Keratinocyte (primary cell): ENCODE measurements around the gene ING4. TPM values are rescaled to one million over a fixed set of nuclear protein-coding genes. Genes with fewer than 3 reads are reported as not detected.

Source experiments
- DNase-seq: peaks from one replicate; pipeline ENCODE4 v3.0.0-alpha.2; 2011; ENCODE audit warnings: low read depth, missing footprints, low spot score
- FAIRE-seq: peaks from 2 replicates; lab custom pipeline; 2011; peaks lifted over from hg19 to GRCh38; lab: Jason Lieb, UNC
- H2AFZ ChIP-seq: 2 replicates; pipeline ENCODE4 v1.6.0; 2012; ENCODE audit warnings: low read length, control low read depth, inconsistent platforms; ENCODE audit not compliant: control insufficient read depth
- H3K27ac ChIP-seq: 2 replicates; pipeline ENCODE4 v1.5.1; 2011; ENCODE audit warnings: low read length; ENCODE audit not compliant: control insufficient read depth, insufficient read depth
- H3K27me3 ChIP-seq: 3 replicates; pipeline ENCODE4 v1.6.0; 2011; ENCODE audit warnings: low read length; ENCODE audit not compliant: control insufficient read depth, insufficient read depth; ENCODE audit errors: extremely low read depth
- H3K36me3 ChIP-seq, 2 experiments: 2 replicates in 1 of 2; 3 replicates in 1 of 2; pipeline ENCODE4 v1.5.1; 2011; ENCODE audit warnings: low read length in 2 of 2, mild to moderate bottlenecking in 1 of 2; ENCODE audit not compliant: control insufficient read depth in 2 of 2, insufficient read depth in 2 of 2; ENCODE audit errors: extremely low read depth in 1 of 2
- H3K4me1 ChIP-seq: 3 replicates; pipeline ENCODE4 v1.5.1; 2011; ENCODE audit warnings: low read length; ENCODE audit not compliant: control insufficient read depth, insufficient read depth; ENCODE audit errors: extremely low read depth
- H3K4me2 ChIP-seq: 3 replicates; pipeline ENCODE4 v1.6.0; 2011; ENCODE audit warnings: low read depth, low read length; ENCODE audit not compliant: control insufficient read depth, insufficient read depth; ENCODE audit errors: extremely low read depth
- H3K4me3 ChIP-seq, 3 experiments: fragments of 200-600 bp in 1 of 3; sonication (generic) in 1 of 3; 2 replicates in 2 of 3; 3 replicates in 1 of 3; pipeline ENCODE4 v1.5.1; 2011 to 2016; ENCODE audit warnings: low read length in 3 of 3, mild to moderate bottlenecking in 3 of 3, control low read depth in 2 of 3, inconsistent platforms in 1 of 3, low read depth in 1 of 3, mixed read lengths in 1 of 3, mixed run types in 1 of 3, moderate library complexity in 1 of 3; ENCODE audit not compliant: control insufficient read depth in 2 of 3, insufficient read depth in 2 of 3; ENCODE audit errors: extremely low read depth in 1 of 3
- H3K79me2 ChIP-seq: 2 replicates; pipeline ENCODE4 v1.6.0; 2012; ENCODE audit warnings: low read length; ENCODE audit not compliant: control insufficient read depth, insufficient read depth
- H3K9ac ChIP-seq: 3 replicates; pipeline ENCODE4 v1.6.0; 2011; ENCODE audit warnings: low read length; ENCODE audit not compliant: control insufficient read depth, insufficient read depth; ENCODE audit errors: extremely low read depth
- H3K9me1 ChIP-seq: 3 replicates; pipeline ENCODE4 v1.6.0; 2011; ENCODE audit warnings: low read length; ENCODE audit not compliant: control insufficient read depth, insufficient read depth; ENCODE audit errors: extremely low read depth
- H3K9me3 ChIP-seq: 2 replicates; pipeline ENCODE4 v1.5.1; 2012; ENCODE audit warnings: low read depth, low read length; ENCODE audit not compliant: control insufficient read depth
- H4K20me1 ChIP-seq: 3 replicates; pipeline ENCODE4 v1.6.0; 2011; ENCODE audit warnings: low read length; ENCODE audit not compliant: control insufficient read depth, insufficient read depth; ENCODE audit errors: extremely low read depth
- EZH2 ChIP-seq: IDR thresholded peaks from one replicate; pipeline ENCODE4 v1.6.1; 2012; ENCODE audit warnings: inconsistent platforms, mild to moderate bottlenecking, low read length, moderate library complexity
- dilution Hi-C: fragments of 300-500 bp; cut with MboI; formaldehyde crosslinking; loops from one replicate; pipeline ENCODE4 v1.7.0; 2020; ENCODE audit warnings: low sequenced_read_pairs; ENCODE audit not compliant: extremely low pct_ligation_motif_present
- polyA plus RNA-seq, 5 experiments: library from polyadenylated mRNA; depleted of rRNA in 3 of 5; stranded (reverse) in 3 of 5; stranded (forward) in 1 of 5; unstranded in 1 of 5; fragments of >200 nt; gene quantifications; 1 replicate in 1 of 5; 2 replicates in 3 of 5; 3 replicates in 1 of 5; pipeline versions ENCODE4 v1.2.1 to v1.2.3, GENCODE V29; 2011 to 2012; ENCODE audit warnings: missing spikeins in 2 of 5, low read depth in 1 of 5, low replicate concordance in 1 of 5
- TF ChIP-seq, protein P1 (sequence below), 3 experiments: IDR thresholded peaks in 1 of 3; conservative IDR thresholded peaks in 1 of 3; optimal IDR thresholded peaks in 1 of 3; 2 replicates in 2 of 3; 3 replicates in 1 of 3; pipeline versions ENCODE3 to v1.5.1; 2011; ENCODE audit warnings: low read length in 3 of 3, mild to moderate bottlenecking in 3 of 3, moderate library complexity in 2 of 3, control low read depth in 1 of 3, inconsistent platforms in 1 of 3; ENCODE audit not compliant: insufficient read depth in 2 of 3; ENCODE audit errors: extremely low read depth in 1 of 3

Gene ING4
- polyA plus RNA-seq, 1 donor (not counting 4 experiments of a cell fraction or from before 2014, with no cell fraction given), result 30.4 TPM

DNA sequence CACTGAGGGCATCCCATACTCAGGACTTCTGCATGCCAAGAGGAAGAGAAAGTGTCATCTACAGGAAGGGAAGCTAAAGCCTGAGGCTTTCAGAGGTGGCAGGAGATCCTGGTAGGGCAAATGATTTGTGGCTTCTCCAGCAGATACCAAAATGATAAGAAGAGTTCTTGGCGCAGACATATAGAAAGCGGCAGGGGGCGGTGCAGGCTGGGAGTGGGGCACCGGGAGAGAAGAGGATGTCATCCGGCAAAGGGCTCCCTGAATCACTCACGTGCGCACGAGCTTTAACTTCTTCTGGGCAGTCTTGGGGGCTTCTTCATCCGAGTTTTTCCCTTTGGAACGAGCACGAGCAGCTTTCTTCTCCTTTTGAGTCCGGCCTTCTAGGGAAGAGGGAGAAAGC, 10.5 kb downstream of the ING4 start:
- dilution Hi-C loops, result no loop called here
- Histone ChIP-seq H3K4me2 (no peak overlapping the region), H3K27ac (no peak overlapping the region), H4K20me1 (no peaks in the 10 kb centered on the region), H3K79me2 (no peaks in the 10 kb centered on the region), H2AFZ (no peak overlapping the region), H3K9me1 (no peaks in the 10 kb centered on the region), H3K4me1 (no peaks in the 10 kb centered on the region), H3K27me3 (no peaks in the 10 kb centered on the region), H3K9ac (no peak overlapping the region), H3K4me3 (no peak overlapping the region), H3K36me3 (peaks cover 9 to 17% of the 10 kb centered on the region in 2 experiments), H3K9me3 (no peaks in the 10 kb centered on the region)
- no peak for FAIRE-seq
- TF ChIP-seq EZH2, result no peak
- TF ChIP-seq, protein P1, sequence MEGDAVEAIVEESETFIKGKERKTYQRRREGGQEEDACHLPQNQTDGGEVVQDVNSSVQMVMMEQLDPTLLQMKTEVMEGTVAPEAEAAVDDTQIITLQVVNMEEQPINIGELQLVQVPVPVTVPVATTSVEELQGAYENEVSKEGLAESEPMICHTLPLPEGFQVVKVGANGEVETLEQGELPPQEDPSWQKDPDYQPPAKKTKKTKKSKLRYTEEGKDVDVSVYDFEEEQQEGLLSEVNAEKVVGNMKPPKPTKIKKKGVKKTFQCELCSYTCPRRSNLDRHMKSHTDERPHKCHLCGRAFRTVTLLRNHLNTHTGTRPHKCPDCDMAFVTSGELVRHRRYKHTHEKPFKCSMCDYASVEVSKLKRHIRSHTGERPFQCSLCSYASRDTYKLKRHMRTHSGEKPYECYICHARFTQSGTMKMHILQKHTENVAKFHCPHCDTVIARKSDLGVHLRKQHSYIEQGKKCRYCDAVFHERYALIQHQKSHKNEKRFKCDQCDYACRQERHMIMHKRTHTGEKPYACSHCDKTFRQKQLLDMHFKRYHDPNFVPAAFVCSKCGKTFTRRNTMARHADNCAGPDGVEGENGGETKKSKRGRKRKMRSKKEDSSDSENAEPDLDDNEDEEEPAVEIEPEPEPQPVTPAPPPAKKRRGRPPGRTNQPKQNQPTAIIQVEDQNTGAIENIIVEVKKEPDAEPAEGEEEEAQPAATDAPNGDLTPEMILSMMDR (optimal IDR thresholded peaks at IDR 0.05 in 1 of 3, IDR thresholded peaks at IDR 0.05 in 1 of 3, conservative IDR thresholded peaks at IDR 0.05 in 1 of 3; ENCODE audit: extremely low read depth in 1 of 3, insufficient read depth in 2 of 3, low read length in 3 of 3), result no peak
- no peak for DNase-seq

- TF ChIP-seq, protein P1 (optimal IDR thresholded peaks at IDR 0.05 in 1 of 3, IDR thresholded peaks at IDR 0.05 in 1 of 3, conservative IDR thresholded peaks at IDR 0.05 in 1 of 3; ENCODE audit: extremely low read depth in 1 of 3, insufficient read depth in 2 of 3, low read length in 3 of 3), result no peak
- no peak for TF ChIP-seq EZH2
- no peak for FAIRE-seq
- no peak overlapping the region for H3K27ac ChIP-seq
- peaks cover 9% of the 10 kb centered on the region for H3K27me3 ChIP-seq
- no peaks in the 10 kb centered on the region for H3K79me2 ChIP-seq
- DNase-seq, result no peak
- no peak overlapping the region for H3K9ac ChIP-seq
- no peak overlapping the region for H2AFZ ChIP-seq
- H4K20me1 ChIP-seq, result no peaks in the 10 kb centered on the region
- H3K9me1 ChIP-seq, result no peaks in the 10 kb centered on the region
- dilution Hi-C loops, result no loop called here
- peaks cover 9 to 14% of the 10 kb centered on the region in 2 experiments for H3K36me3 ChIP-seq
- H3K9me3 ChIP-seq, result peaks cover 2% of the 10 kb centered on the region
- no peaks in the 10 kb centered on the region for H3K4me1 ChIP-seq
- no peak overlapping the region for H3K4me2 ChIP-seq
- H3K4me3 ChIP-seq, result no peak overlapping the region
Observed at GRCh38 chr12:6650832-6651231, 12.1 kb downstream of the ING4 start.
